Keratinocyte (primary cell): ENCODE results near the gene HELZ.

Experiments
- CTCF ChIP-seq, 3 experiments: IDR thresholded peaks in 1 of 3; conservative IDR thresholded peaks in 1 of 3; optimal IDR thresholded peaks in 1 of 3; 2 replicates in 2 of 3; 3 replicates in 1 of 3; pipeline versions ENCODE3 to v1.5.1; 2011; ENCODE audit warnings: low read length in 3 of 3, mild to moderate bottlenecking in 3 of 3, moderate library complexity in 2 of 3, control low read depth in 1 of 3, inconsistent platforms in 1 of 3; ENCODE audit not compliant: insufficient read depth in 2 of 3; ENCODE audit errors: extremely low read depth in 1 of 3
- EZH2 ChIP-seq: IDR thresholded peaks from one replicate; pipeline ENCODE4 v1.6.1; 2012; ENCODE audit warnings: inconsistent platforms, mild to moderate bottlenecking, low read length, moderate library complexity

GRCh38 chr17:67165201-67165600 is 79.8 kb downstream of the HELZ start:
- no peak for TF ChIP-seq CTCF (optimal IDR thresholded peaks at IDR 0.05 in 1 of 3, IDR thresholded peaks at IDR 0.05 in 1 of 3, conservative IDR thresholded peaks at IDR 0.05 in 1 of 3; ENCODE audit: extremely low read depth in 1 of 3, insufficient read depth in 2 of 3, low read length in 3 of 3)
- no peak for TF ChIP-seq EZH2
